Esophagus muscularis mucosa (tissue), 4 donors: ENCODE data around the gene SLC43A1. TPM values are rescaled to one million over a fixed set of nuclear protein-coding genes. Genes with fewer than 3 reads are reported as not detected.

Experiments
- DNase-seq: peaks from one replicate; pipeline ENCODE4 v3.0.0-alpha.2; 2017; ENCODE audit errors: extremely low spot score
- H3K27ac ChIP-seq, 4 donors: fragments of 200-600 bp; sonication (generic); replicated peaks in 1 of 4; 1 replicate in 3 of 4; 2 replicates in 1 of 4; pipeline ENCODE4 v1.5.1; 2016 to 2019; ENCODE audit warnings: mild to moderate bottlenecking in 1 of 4
- H3K27me3 ChIP-seq, 4 donors: fragments of 200-600 bp; sonication (generic); one replicate each; pipeline versions ENCODE4 v1.5.1 to v1.6.0; 2016 to 2019
- H3K36me3 ChIP-seq, 4 donors: fragments of 200-600 bp; sonication (generic); one replicate each; pipeline ENCODE4 v1.5.1; 2016 to 2019
- H3K4me1 ChIP-seq, 4 donors: fragments of 200-600 bp; sonication (generic); one replicate each; pipeline ENCODE4 v1.5.1; 2016 to 2019
- H3K4me3 ChIP-seq, 4 donors: fragments of 200-600 bp; sonication (generic); 1 replicate in 2 of 4; 2 replicates in 2 of 4; pipeline ENCODE4 v1.5.1; 2016 to 2019; ENCODE audit warnings: mild to moderate bottlenecking in 4 of 4, moderate library complexity in 1 of 4
- H3K9me3 ChIP-seq, 4 donors: fragments of 200-600 bp; sonication (generic); 1 replicate in 3 of 4; 2 replicates in 1 of 4; pipeline ENCODE4 v1.5.1; 2016 to 2019
- CTCF ChIP-seq, 3 experiments: fragments of 200-600 bp in 2 of 3; fragments of 450-650 bp in 1 of 3; sonication (generic) in 2 of 3; IDR thresholded peaks; one replicate each; pipeline ENCODE4 v1.5.1; 2017 to 2019; ENCODE audit warnings: antibody characterized with exemption in 3 of 3, mild to moderate bottlenecking in 2 of 3, moderate library complexity in 1 of 3
- EP300 ChIP-seq: sonication (generic); formaldehyde crosslinking; IDR thresholded peaks from one replicate; pipeline ENCODE4 v1.6.1; 2017; ENCODE audit warnings: antibody characterized with exemption
- POLR2A ChIP-seq: fragments of 450-650 bp; IDR thresholded peaks from one replicate; pipeline ENCODE4 v1.6.1; 2017; ENCODE audit warnings: antibody characterized with exemption, moderate library complexity, mild to moderate bottlenecking, low read depth
- POLR2AphosphoS5 ChIP-seq, 2 donors: sonication (generic); formaldehyde crosslinking; IDR thresholded peaks; one replicate each; pipeline ENCODE4 v1.6.1; 2017; ENCODE audit warnings: antibody characterized with exemption in 2 of 2
- WGBS: methylation state at CpG from one replicate; pipeline ENCODE4 v1.1.5; 2018; 5-methylcytosine and 5-hydroxymethylcytosine counted together
- intact Hi-C: fragments of 100-400 bp; cut with DNase I; formaldehyde crosslinking; loops from one replicate; pipeline ENCODE4 v1.15.1; 2023
- total RNA-seq, 4 donors: library from RNA; depleted of rRNA; stranded (reverse); fragments of >200 nt; gene quantifications; one replicate each; pipeline versions ENCODE4 v1.1.0 to v1.2.1, GENCODE V29; 2016

The SLC43A1 gene
- total RNA-seq, 4 donors from 2014 or later: 17.7 to 33.2 (median 23.5) TPM

DNA sequence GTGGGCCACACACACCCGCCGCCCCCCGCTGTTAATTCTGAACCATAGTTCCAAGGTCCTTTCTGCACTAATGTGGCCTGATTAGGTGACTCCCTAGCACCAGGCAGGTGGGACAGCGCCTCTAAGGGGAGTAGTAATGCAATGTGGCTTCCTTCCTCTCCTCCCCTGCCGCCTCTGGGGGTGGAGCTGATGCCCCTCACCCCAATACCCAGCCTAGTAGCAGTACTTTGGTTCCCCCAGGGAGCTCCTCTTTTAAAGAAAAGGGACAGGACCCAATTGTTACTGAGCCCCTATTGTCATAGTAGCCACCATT is 40.7 kb downstream of the SLC43A1 start:
- TF ChIP-seq POLR2AphosphoS5 (IDR thresholded peaks at IDR 0.05): no peak
- no peak for TF ChIP-seq CTCF (IDR thresholded peaks at IDR 0.05)
- no peak for TF ChIP-seq POLR2A
- TF ChIP-seq EP300: no peak
- H3K9me3 ChIP-seq: no peaks in the 10 kb centered on the region
- intact Hi-C loops: no loop called here

GRCh38 chr11:57474017-57474802 is 41.3 kb downstream of the SLC43A1 start:
- intact Hi-C loops: no loop called here
- DNase-seq: no peak
- WGBS: 72% methylated on average over 9 of the region's 9 CpGs

More for the DNA sequence above, 40.7 kb downstream of the SLC43A1 start:
- peaks cover 8 to 19% (median 17%) of the 10 kb centered on the region in 4 donors for H3K4me1 ChIP-seq
- peaks cover 0 to 55% (median 6%) of the 10 kb centered on the region in 4 donors for H3K27me3 ChIP-seq
- WGBS: 83% methylated on average over 3 of the region's 5 CpGs
- no peak overlapping the region for H3K27ac ChIP-seq
- no peak overlapping the region for H3K4me3 ChIP-seq
- H3K36me3 ChIP-seq: no peaks in the 10 kb centered on the region
- DNase-seq: no peak

DNA sequence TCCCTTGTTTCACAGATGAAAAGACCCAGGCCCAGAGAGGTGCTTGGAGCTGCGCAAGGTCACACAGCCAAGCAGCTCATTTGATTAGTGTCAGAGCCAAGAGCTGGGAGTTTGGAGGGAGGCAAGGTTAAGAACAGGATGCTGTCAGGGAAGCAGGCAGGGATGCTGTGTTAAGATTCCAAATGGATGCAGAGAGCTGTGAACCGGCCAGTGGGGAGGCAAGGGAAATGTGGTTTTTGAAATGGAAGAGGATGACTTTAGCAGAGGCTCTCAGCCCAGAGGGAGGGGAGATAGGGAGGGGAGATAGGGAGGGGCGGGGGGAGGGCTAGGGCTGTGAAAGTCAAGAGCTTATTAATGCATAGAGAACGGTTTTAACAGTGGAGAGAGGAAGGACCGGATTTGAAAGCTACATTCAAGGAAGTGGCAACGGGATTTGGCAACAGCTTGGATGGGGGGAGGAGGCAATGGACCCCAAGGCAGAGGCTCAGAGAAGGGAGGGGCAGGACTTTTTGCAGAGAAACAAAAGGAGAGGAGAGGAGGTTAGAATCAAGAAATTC is 42.1 kb downstream of the SLC43A1 start:
- DNase-seq: no peak
- Histone ChIP-seq H3K36me3 (no peaks in the 10 kb centered on the region), H3K4me1 (peaks cover 8 to 19% (median 17%) of the 10 kb centered on the region in 4 donors), H3K27me3 (peaks cover 0 to 55% (median 6%) of the 10 kb centered on the region in 4 donors), H3K4me3 (no peak overlapping the region), H3K9me3 (no peaks in the 10 kb centered on the region), H3K27ac (no peak overlapping the region)
- TF ChIP-seq CTCF (IDR thresholded peaks at IDR 0.05) (no peak), POLR2AphosphoS5 (IDR thresholded peaks at IDR 0.05) (no peak), POLR2A (no peak), EP300 (no peak)
- intact Hi-C loops: no loop called here
- 57% methylated on average over 6 of the region's 6 CpGs for WGBS

More at GRCh38 chr11:57474017-57474802, 41.3 kb downstream of the SLC43A1 start:
- H3K9me3 ChIP-seq: no peaks in the 10 kb centered on the region
- no peak for TF ChIP-seq POLR2A
- TF ChIP-seq CTCF (IDR thresholded peaks at IDR 0.05): no peak
- no peak for TF ChIP-seq POLR2AphosphoS5 (IDR thresholded peaks at IDR 0.05)
- no peak for TF ChIP-seq EP300
- H3K27ac ChIP-seq: no peak overlapping the region
- no peaks in the 10 kb centered on the region for H3K36me3 ChIP-seq
- H3K4me1 ChIP-seq: peaks cover 8 to 19% (median 17%) of the 10 kb centered on the region in 4 donors
- H3K4me3 ChIP-seq: no peak overlapping the region
- H3K27me3 ChIP-seq: peaks cover 0 to 55% (median 6%) of the 10 kb centered on the region in 4 donors

DNA sequence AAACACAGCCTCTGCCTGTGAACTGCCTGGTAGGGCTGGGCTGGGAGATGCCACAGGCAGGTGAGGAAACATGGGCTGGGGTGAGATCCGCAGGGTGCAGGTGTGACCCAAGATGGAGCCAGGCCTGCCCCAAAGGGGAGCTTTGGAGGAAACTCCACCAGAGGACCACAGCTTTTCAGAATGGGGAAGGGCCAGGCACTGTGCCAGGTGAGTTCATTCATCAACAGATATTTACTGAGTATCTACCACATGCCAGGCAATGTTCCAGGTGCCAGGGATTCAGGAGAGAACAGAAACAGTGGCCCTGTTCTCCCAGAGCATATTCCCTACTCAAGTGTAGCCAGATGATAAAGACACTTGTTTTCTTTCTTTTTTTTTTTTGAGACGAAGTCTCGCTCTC is 44.0 kb downstream of the SLC43A1 start:
- Histone ChIP-seq H3K4me3 (no peak overlapping the region), H3K36me3 (no peaks in the 10 kb centered on the region), H3K9me3 (no peaks in the 10 kb centered on the region), H3K4me1 (peaks cover 8 to 13% (median 11%) of the 10 kb centered on the region in 4 donors), H3K27me3 (peaks cover 0 to 52% (median 6%) of the 10 kb centered on the region in 4 donors), H3K27ac (no peak overlapping the region)
- no peak for DNase-seq
- WGBS: 91% methylated on average over 3 of the region's 3 CpGs
- TF ChIP-seq POLR2AphosphoS5 (IDR thresholded peaks at IDR 0.05) (no peak), EP300 (no peak), CTCF (IDR thresholded peaks at IDR 0.05) (no peak), POLR2A (no peak)
- intact Hi-C loops: no loop called here
